SK-N-SH treated with all-trans-retinoic acid at 6 μM for 48 hours (cell line): Measurements from ENCODE around the gene SERTAD1.
A peak's percentile ranks its signal among the peaks of the same experiment; 100 is the strongest.

Experiments used
- ATAC-seq: fragments of 200-7000 bp; cut with Tn5 transposase; 3 replicates; pipeline ENCODE4 v1.9.1; 2020; ENCODE audit warnings: mild to moderate bottlenecking, moderate library complexity
- ARNTL ChIP-seq: fragments of 450-650 bp; formaldehyde crosslinking; IDR thresholded peaks from 2 replicates; pipeline ENCODE4 v1.5.0; 2020; ENCODE audit warnings: low read depth, mild to moderate bottlenecking, moderate library complexity, borderline replicate concordance
- BACH2 ChIP-seq: fragments of 250-450 bp; sonication (Bioruptor Pico); IDR thresholded peaks from 2 replicates; pipeline ENCODE4 v1.9.0; 2021; ENCODE audit warnings: mild to moderate bottlenecking, borderline replicate concordance
- CREB5 ChIP-seq: fragments of 250-450 bp; sonication (Bioruptor Pico); IDR thresholded peaks from 2 replicates; pipeline ENCODE4 v1.5.1; 2020; ENCODE audit warnings: low read depth, mild to moderate bottlenecking, moderate library complexity
- CSDC2 ChIP-seq: fragments of 250-450 bp; sonication (Bioruptor Pico); IDR thresholded peaks from 2 replicates; pipeline ENCODE4 v1.5.0; 2020; ENCODE audit warnings: mild to moderate bottlenecking, moderate library complexity
- ESRRG ChIP-seq: fragments of 250-450 bp; sonication (Bioruptor Pico); IDR thresholded peaks from 2 replicates; pipeline ENCODE4 v1.6.1; 2021; ENCODE audit warnings: mild to moderate bottlenecking
- ISL1 ChIP-seq: fragments of 250-450 bp; sonication (Bioruptor Pico); IDR thresholded peaks from 2 replicates; pipeline ENCODE4 v2.1.2; 2022; ENCODE audit warnings: mild to moderate bottlenecking, moderate library complexity
- OSR1 ChIP-seq: fragments of 250-450 bp; sonication (Bioruptor Pico); IDR thresholded peaks from 2 replicates; pipeline ENCODE4 v1.8.0; 2022; ENCODE audit warnings: moderate library complexity, mild to moderate bottlenecking, inconsistent platforms
- PATZ1 ChIP-seq: fragments of 250-450 bp; sonication (Bioruptor Pico); IDR thresholded peaks from 2 replicates; pipeline ENCODE4 v1.8.0; 2020; ENCODE audit warnings: mild to moderate bottlenecking, moderate library complexity, borderline replicate concordance
- POU6F1 ChIP-seq: fragments of 250-450 bp; sonication (Bioruptor Pico); IDR thresholded peaks from 2 replicates; pipeline ENCODE4 v1.8.0; 2021; ENCODE audit warnings: low read depth, mild to moderate bottlenecking, moderate library complexity, borderline replicate concordance
- PPARA ChIP-seq: fragments of 250-450 bp; sonication (Bioruptor Pico); IDR thresholded peaks from 2 replicates; pipeline ENCODE4 v1.5.0; 2020; ENCODE audit warnings: mild to moderate bottlenecking, borderline replicate concordance
- RARB ChIP-seq: fragments of 250-450 bp; sonication (Bioruptor Pico); IDR thresholded peaks from 2 replicates; pipeline ENCODE4 v1.8.0; 2021; ENCODE audit warnings: mild to moderate bottlenecking, moderate library complexity
- SNAI2 ChIP-seq: fragments of 250-450 bp; sonication (Bioruptor Pico); IDR thresholded peaks from 2 replicates; pipeline ENCODE4 v1.5.0; 2020; ENCODE audit warnings: mild to moderate bottlenecking, moderate library complexity
- TCF4 ChIP-seq: fragments of 250-450 bp; sonication (Bioruptor Pico); IDR thresholded peaks from 2 replicates; pipeline ENCODE4 v1.8.0; 2021; ENCODE audit warnings: mild to moderate bottlenecking, moderate library complexity, borderline replicate concordance
- TOX ChIP-seq: fragments of 250-450 bp; sonication (Bioruptor Pico); IDR thresholded peaks from 2 replicates; pipeline ENCODE4 v1.8.0; 2021; ENCODE audit warnings: mild to moderate bottlenecking, moderate library complexity, borderline replicate concordance
- TSHZ2 ChIP-seq: fragments of 250-450 bp; sonication (Bioruptor Pico); IDR thresholded peaks from 2 replicates; pipeline ENCODE4 v1.5.0; 2020; ENCODE audit warnings: mild to moderate bottlenecking, moderate library complexity
- ZC3H10 ChIP-seq: fragments of 250-450 bp; sonication (Bioruptor Pico); IDR thresholded peaks from 2 replicates; pipeline ENCODE4 v1.5.1; 2021; ENCODE audit warnings: mild to moderate bottlenecking, moderate library complexity
- ZFP3 ChIP-seq: fragments of 250-450 bp; sonication (Bioruptor Pico); IDR thresholded peaks from 2 replicates; pipeline ENCODE4 v1.5.0; 2020; ENCODE audit warnings: mild to moderate bottlenecking, moderate library complexity
- ZNF70 ChIP-seq: fragments of 450-650 bp; formaldehyde crosslinking; IDR thresholded peaks from 2 replicates; pipeline ENCODE4 v1.5.0; 2020; ENCODE audit warnings: mild to moderate bottlenecking, moderate library complexity
- ZNF8 ChIP-seq: fragments of 450-650 bp; formaldehyde crosslinking; IDR thresholded peaks from 2 replicates; pipeline ENCODE4 v1.5.0; 2020; ENCODE audit warnings: mild to moderate bottlenecking, moderate library complexity
- TF ChIP-seq, protein P1 (sequence below): fragments of 250-450 bp; sonication (Bioruptor Pico); IDR thresholded peaks from 2 replicates; pipeline ENCODE4 v1.5.1; 2021; ENCODE audit warnings: mild to moderate bottlenecking, moderate library complexity

Gene SERTAD1

DNA sequence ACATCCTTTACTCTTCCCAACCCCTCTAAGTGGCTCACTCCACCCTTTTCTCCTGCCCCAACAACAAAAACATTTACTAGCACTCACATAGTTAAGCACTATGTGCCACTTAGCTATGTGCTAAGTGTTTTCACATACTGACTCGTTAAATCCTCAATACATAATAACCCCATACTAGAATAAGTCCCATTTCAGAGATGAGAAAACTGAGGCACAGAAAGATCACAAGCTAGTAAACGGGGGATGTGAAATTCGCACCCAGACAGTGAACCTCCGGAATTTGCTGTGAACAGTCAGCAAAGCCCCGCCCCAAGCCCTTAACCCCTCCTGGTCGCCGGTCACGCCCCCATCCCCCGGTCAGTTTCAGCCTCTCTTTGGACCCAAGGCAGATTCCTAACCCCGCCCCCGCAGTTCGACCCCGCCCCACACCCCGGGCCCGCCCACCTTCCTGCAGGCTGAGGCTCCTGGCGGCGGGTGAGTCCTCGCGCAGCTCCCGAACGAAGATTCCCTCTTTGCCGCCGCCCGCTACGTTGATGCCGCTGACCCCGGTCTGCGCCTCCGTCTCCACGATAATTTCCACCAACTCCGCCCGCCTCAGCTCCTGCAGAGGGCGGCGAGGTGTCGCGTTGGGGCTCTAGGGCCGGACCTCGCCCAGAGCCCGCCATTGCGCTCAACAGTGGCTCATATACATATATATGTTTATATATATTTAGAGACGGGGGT is 22.4 kb downstream of the SERTAD1 start:
- peak; percentile 95 for ATAC-seq
- no peak for TF ChIP-seq ZNF70 (CRISPR knock-in tag)
- no peak for TF ChIP-seq PATZ1 (CRISPR knock-in tag)
- TF ChIP-seq TCF4 (CRISPR knock-in tag), result no peak
- TF ChIP-seq TOX, result no peak
- no peak for TF ChIP-seq SNAI2
- TF ChIP-seq ISL1 (CRISPR knock-in tag), result no peak
- TF ChIP-seq PPARA (CRISPR knock-in tag), result no peak
- TF ChIP-seq CREB5 (CRISPR knock-in tag), result no peak
- TF ChIP-seq ZC3H10, result no peak
- no peak for TF ChIP-seq ZFP3 (CRISPR knock-in tag)
- TF ChIP-seq ZNF8 (CRISPR knock-in tag), result no peak
- no peak for TF ChIP-seq ARNTL (CRISPR knock-in tag)
- no peak for TF ChIP-seq TSHZ2
- no peak for TF ChIP-seq CSDC2 (CRISPR knock-in tag)
- TF ChIP-seq ESRRG (CRISPR knock-in tag), result no peak
- TF ChIP-seq OSR1 (CRISPR knock-in tag), result no peak
- TF ChIP-seq, protein P1, sequence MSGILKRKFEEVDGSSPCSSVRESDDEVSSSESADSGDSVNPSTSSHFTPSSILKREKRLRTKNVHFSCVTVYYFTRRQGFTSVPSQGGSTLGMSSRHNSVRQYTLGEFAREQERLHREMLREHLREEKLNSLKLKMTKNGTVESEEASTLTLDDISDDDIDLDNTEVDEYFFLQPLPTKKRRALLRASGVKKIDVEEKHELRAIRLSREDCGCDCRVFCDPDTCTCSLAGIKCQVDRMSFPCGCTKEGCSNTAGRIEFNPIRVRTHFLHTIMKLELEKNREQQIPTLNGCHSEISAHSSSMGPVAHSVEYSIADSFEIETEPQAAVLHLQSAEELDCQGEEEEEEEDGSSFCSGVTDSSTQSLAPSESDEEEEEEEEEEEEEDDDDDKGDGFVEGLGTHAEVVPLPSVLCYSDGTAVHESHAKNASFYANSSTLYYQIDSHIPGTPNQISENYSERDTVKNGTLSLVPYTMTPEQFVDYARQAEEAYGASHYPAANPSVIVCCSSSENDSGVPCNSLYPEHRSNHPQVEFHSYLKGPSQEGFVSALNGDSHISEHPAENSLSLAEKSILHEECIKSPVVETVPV (CRISPR knock-in tag), result no peak
- TF ChIP-seq BACH2 (CRISPR knock-in tag), result no peak
- TF ChIP-seq POU6F1 (CRISPR knock-in tag), result no peak

DNA sequence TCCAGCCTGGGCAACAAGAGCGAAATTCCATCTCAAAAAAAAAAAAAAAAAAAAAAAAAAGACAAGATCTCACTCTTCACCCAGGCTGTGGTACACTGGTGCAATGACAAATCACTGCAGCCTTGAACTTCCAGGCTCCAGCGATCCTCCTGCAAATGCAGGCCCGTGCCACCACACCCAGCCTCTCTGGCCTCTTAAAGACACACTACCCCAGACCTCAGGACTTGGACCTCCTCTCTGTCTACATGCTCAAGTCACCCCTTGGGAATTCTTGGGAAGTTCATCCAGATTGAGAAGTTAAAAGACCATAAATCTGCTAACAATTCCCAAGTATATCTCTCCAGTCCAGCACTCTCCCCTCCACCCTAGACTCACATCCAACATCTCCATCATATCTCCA is 25.2 kb downstream of the SERTAD1 start:
- ATAC-seq, result no peak
- TF ChIP-seq CREB5 (CRISPR knock-in tag) (no peak), TCF4 (CRISPR knock-in tag) (no peak), ESRRG (CRISPR knock-in tag) (no peak), POU6F1 (CRISPR knock-in tag) (no peak), ZNF8 (CRISPR knock-in tag) (no peak), PPARA (CRISPR knock-in tag) (no peak), RARB (no peak), SNAI2 (no peak)
- TF ChIP-seq, protein P1 (CRISPR knock-in tag), result no peak
